Sigmoid colon (tissue), 4 donors: ENCODE results near the gene SPHK2.

Source experiments
- POLR2A ChIP-seq, 2 donors: fragments of 450-650 bp; IDR thresholded peaks; one replicate each; pipeline ENCODE4 v1.6.1; 2016; ENCODE audit warnings: antibody characterized with exemption in 2 of 2, mild to moderate bottlenecking in 2 of 2, moderate library complexity in 2 of 2
- POLR2AphosphoS5 ChIP-seq, 4 donors: sonication (generic); formaldehyde crosslinking; IDR thresholded peaks; one replicate each; pipeline ENCODE4 v1.6.1; 2017; ENCODE audit warnings: antibody characterized with exemption in 4 of 4
- TF ChIP-seq, protein P1 (sequence below), 4 experiments: fragments of 450-650 bp in 3 of 4; fragments of 200-600 bp in 1 of 4; IDR thresholded peaks; one replicate each; pipeline ENCODE4 v1.5.1; 2016 to 2019; ENCODE audit warnings: antibody characterized with exemption in 4 of 4, mild to moderate bottlenecking in 3 of 4, moderate library complexity in 2 of 4

- TF ChIP-seq POLR2AphosphoS5 (IDR thresholded peaks at IDR 0.05) (no peak), POLR2A (IDR thresholded peaks at IDR 0.05) (no peak)
- TF ChIP-seq, protein P1, sequence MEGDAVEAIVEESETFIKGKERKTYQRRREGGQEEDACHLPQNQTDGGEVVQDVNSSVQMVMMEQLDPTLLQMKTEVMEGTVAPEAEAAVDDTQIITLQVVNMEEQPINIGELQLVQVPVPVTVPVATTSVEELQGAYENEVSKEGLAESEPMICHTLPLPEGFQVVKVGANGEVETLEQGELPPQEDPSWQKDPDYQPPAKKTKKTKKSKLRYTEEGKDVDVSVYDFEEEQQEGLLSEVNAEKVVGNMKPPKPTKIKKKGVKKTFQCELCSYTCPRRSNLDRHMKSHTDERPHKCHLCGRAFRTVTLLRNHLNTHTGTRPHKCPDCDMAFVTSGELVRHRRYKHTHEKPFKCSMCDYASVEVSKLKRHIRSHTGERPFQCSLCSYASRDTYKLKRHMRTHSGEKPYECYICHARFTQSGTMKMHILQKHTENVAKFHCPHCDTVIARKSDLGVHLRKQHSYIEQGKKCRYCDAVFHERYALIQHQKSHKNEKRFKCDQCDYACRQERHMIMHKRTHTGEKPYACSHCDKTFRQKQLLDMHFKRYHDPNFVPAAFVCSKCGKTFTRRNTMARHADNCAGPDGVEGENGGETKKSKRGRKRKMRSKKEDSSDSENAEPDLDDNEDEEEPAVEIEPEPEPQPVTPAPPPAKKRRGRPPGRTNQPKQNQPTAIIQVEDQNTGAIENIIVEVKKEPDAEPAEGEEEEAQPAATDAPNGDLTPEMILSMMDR (IDR thresholded peaks at IDR 0.05), result no peak
Measured at GRCh38 chr19:48670699-48671445, 51.6 kb downstream of the SPHK2 start.
